Fibroblast of lung (primary cell): ENCODE data around the gene IFI27. TPM values are rescaled to one million over a fixed set of nuclear protein-coding genes. Genes with fewer than 3 reads are reported as not detected.
"Not testable (repeated sequence)": the region's sequence is repeated elsewhere in the genome, so short reads cannot be mapped to it uniquely, and the experiment has no call there.

Experiments
- DNase-seq, 2 donors: peaks; one replicate each; pipeline versions ENCODE4 v3.0.0 to v3.0.0-alpha.2; 2010; ENCODE audit warnings: low read depth in 2 of 2
- H2AFZ ChIP-seq: 2 replicates; pipeline ENCODE4 v1.5.1; 2012; ENCODE audit warnings: low read length, control low read depth, inconsistent platforms
- H3K27ac ChIP-seq: 2 replicates; pipeline ENCODE4 v1.5.1; 2011; ENCODE audit warnings: low read length, control low read depth; ENCODE audit not compliant: insufficient read depth
- H3K27me3 ChIP-seq: 2 replicates; pipeline ENCODE4 v1.5.1; 2011; ENCODE audit warnings: mild to moderate bottlenecking, low read length; ENCODE audit not compliant: control insufficient read depth, insufficient read depth
- H3K36me3 ChIP-seq: 2 replicates; pipeline ENCODE4 v1.5.1; 2011; ENCODE audit warnings: low read length; ENCODE audit not compliant: control insufficient read depth, insufficient read depth
- H3K4me1 ChIP-seq: 2 replicates; pipeline ENCODE4 v1.5.1; 2011; ENCODE audit warnings: low read length; ENCODE audit not compliant: control insufficient read depth, insufficient read depth; ENCODE audit errors: extremely low read depth
- H3K4me2 ChIP-seq: 2 replicates; pipeline ENCODE4 v1.5.1; 2011; ENCODE audit warnings: low read length, control low read depth; ENCODE audit not compliant: insufficient read depth; ENCODE audit errors: extremely low read depth
- H3K4me3 ChIP-seq, 4 experiments: fragments of 200-600 bp in 1 of 4; sonication (generic) in 1 of 4; replicated peaks in 1 of 4; 2 replicates each; pipeline ENCODE4 v1.5.1; 2011 to 2016; ENCODE audit warnings: low read length in 4 of 4, low read depth in 3 of 4, mild to moderate bottlenecking in 3 of 4, control low read depth in 2 of 4, inconsistent platforms in 1 of 4, mixed read lengths in 1 of 4; ENCODE audit not compliant: insufficient read depth in 1 of 4; ENCODE audit errors: control extremely low read depth in 1 of 4
- H3K79me2 ChIP-seq: 2 replicates; pipeline ENCODE4 v1.5.1; 2012; ENCODE audit warnings: mild to moderate bottlenecking, low read length, inconsistent platforms; ENCODE audit not compliant: control insufficient read depth, insufficient read depth
- H3K9ac ChIP-seq: 2 replicates; pipeline ENCODE4 v1.5.1; 2011; ENCODE audit warnings: mild to moderate bottlenecking, low read length, control low read depth; ENCODE audit not compliant: insufficient read depth
- H3K9me3 ChIP-seq: 2 replicates; pipeline ENCODE4 v1.5.1; 2012; ENCODE audit warnings: low read depth, low read length; ENCODE audit not compliant: control insufficient read depth, insufficient read depth
- H4K20me1 ChIP-seq: 2 replicates; pipeline ENCODE4 v1.5.1; 2011; ENCODE audit warnings: low read length; ENCODE audit not compliant: control insufficient read depth, insufficient read depth; ENCODE audit errors: extremely low read depth
- EZH2 ChIP-seq: IDR thresholded peaks from 2 replicates; pipeline ENCODE4 v1.5.1; 2012; ENCODE audit warnings: low read length, control low read depth, mild to moderate bottlenecking; ENCODE audit errors: missing control alignments
- polyA plus RNA-seq, 2 donors: library from polyadenylated mRNA; depleted of rRNA in 1 of 2; stranded (reverse) in 1 of 2; unstranded in 1 of 2; fragments of >200 nt; gene quantifications; 2 replicates each; pipeline ENCODE4 v1.2.1, GENCODE V29; 2011 to 2012; ENCODE audit warnings: missing spikeins in 1 of 2
- total RNA-seq: library from RNA; depleted of rRNA; stranded (reverse); fragments of >200 nt; gene quantifications from 2 replicates; pipeline ENCODE4 v1.2.1, GENCODE V29; 2014
- TF ChIP-seq, protein P1 (sequence below), 2 donors: IDR thresholded peaks in 1 of 2; conservative IDR thresholded peaks in 1 of 2; 1 replicate in 1 of 2; 2 replicates in 1 of 2; pipeline ENCODE4 v1.5.1; 2011 to 2012; ENCODE audit warnings: low read length in 2 of 2, control low read depth in 1 of 2, inconsistent platforms in 1 of 2, low read depth in 1 of 2, mild to moderate bottlenecking in 1 of 2

Gene IFI27
- total and polyA plus RNA-seq, 2 donors (not counting 1 experiment from before 2014, with no cell fraction given), result 7.9 to 32.2 TPM

DNA sequence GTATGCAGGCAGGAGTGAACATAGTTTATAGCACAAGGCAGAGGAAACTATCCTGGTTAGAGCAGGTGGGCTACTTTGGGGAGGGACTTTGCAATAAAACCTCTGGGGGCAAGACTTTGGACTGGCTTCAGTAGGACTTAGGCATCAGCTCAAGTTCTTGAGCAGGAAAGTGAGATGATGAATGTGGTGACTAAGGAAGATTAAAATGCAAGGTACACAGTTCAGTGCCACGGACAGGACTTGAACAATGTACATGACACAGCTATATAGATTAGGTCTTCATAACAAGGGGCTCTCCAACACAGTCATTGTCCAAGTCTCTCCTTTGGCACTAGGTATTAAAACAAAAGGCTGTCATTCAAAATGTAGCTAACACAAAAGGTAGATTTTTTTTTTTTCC is 42.1 kb downstream of the IFI27 start:
- no peaks in the 10 kb centered on the region for H3K9me3 ChIP-seq
- no peaks in the 10 kb centered on the region for H3K79me2 ChIP-seq
- no peak for DNase-seq
- no peak overlapping the region for H2AFZ ChIP-seq
- no peaks in the 10 kb centered on the region for H4K20me1 ChIP-seq
- H3K4me3 ChIP-seq, result no peak overlapping the region
- no peaks in the 10 kb centered on the region for H3K36me3 ChIP-seq
- peaks cover 7% of the 10 kb centered on the region for H3K27me3 ChIP-seq
- H3K4me1 ChIP-seq, result no peaks in the 10 kb centered on the region
- H3K4me2 ChIP-seq, result no peak overlapping the region
- no peak overlapping the region for H3K27ac ChIP-seq
- H3K9ac ChIP-seq, result no peak overlapping the region
- TF ChIP-seq, protein P1, sequence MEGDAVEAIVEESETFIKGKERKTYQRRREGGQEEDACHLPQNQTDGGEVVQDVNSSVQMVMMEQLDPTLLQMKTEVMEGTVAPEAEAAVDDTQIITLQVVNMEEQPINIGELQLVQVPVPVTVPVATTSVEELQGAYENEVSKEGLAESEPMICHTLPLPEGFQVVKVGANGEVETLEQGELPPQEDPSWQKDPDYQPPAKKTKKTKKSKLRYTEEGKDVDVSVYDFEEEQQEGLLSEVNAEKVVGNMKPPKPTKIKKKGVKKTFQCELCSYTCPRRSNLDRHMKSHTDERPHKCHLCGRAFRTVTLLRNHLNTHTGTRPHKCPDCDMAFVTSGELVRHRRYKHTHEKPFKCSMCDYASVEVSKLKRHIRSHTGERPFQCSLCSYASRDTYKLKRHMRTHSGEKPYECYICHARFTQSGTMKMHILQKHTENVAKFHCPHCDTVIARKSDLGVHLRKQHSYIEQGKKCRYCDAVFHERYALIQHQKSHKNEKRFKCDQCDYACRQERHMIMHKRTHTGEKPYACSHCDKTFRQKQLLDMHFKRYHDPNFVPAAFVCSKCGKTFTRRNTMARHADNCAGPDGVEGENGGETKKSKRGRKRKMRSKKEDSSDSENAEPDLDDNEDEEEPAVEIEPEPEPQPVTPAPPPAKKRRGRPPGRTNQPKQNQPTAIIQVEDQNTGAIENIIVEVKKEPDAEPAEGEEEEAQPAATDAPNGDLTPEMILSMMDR (conservative IDR thresholded peaks at IDR 0.05 in 1 of 2, IDR thresholded peaks at IDR 0.05 in 1 of 2; ENCODE audit: low read depth in 1 of 2, low read length in 2 of 2), result no peak
- TF ChIP-seq EZH2, result no peak

GRCh38 chr14:94153750-94154342 is 43.3 kb downstream of the IFI27 start:
- H3K4me3 ChIP-seq, result no peak overlapping the region
- no peaks in the 10 kb centered on the region for H3K36me3 ChIP-seq
- H3K27ac ChIP-seq, result no peak overlapping the region
- no peak for DNase-seq
- TF ChIP-seq, protein P1 (conservative IDR thresholded peaks at IDR 0.05 in 1 of 2, IDR thresholded peaks at IDR 0.05 in 1 of 2; ENCODE audit: low read depth in 1 of 2, low read length in 2 of 2), result no peak
- peaks cover 7% of the 10 kb centered on the region for H3K27me3 ChIP-seq
- H2AFZ ChIP-seq, result no peak overlapping the region
- H3K9ac ChIP-seq, result no peak overlapping the region
- no peaks in the 10 kb centered on the region for H4K20me1 ChIP-seq
- H3K4me2 ChIP-seq, result no peak overlapping the region
- H3K9me3 ChIP-seq, result no peaks in the 10 kb centered on the region
- H3K79me2 ChIP-seq, result no peaks in the 10 kb centered on the region
- H3K4me1 ChIP-seq, result no peaks in the 10 kb centered on the region

DNA sequence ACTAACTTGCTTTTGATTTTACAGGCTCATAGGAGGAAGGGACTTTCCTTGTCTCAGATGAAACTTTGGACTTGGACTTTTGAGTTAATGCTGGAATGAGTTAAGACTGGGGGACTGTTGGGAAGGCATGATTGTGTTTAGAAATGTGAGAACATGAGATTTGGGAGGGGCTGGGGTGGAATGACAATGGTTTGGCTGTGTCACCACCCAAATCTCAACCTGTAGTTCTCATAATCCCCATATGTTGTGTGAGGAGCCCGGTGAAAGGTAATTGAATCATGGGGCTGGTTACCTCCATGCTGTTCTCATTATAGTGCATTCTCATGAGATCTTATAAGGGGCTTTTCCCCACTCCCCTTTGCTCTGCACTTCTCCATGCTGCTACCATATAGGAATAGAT is 45.6 kb downstream of the IFI27 start:
- not testable (repeated sequence) for H3K9ac ChIP-seq, H2AFZ ChIP-seq, H4K20me1 ChIP-seq, H3K4me2 ChIP-seq, H3K9me3 ChIP-seq, DNase-seq, H3K27me3 ChIP-seq, H3K79me2 ChIP-seq, H3K27ac ChIP-seq, H3K4me1 ChIP-seq, H3K36me3 ChIP-seq, H3K4me3 ChIP-seq
